HFFc6 (cell line): ENCODE data around the gene ATF7IP2. TPM values are rescaled to one million over a fixed set of nuclear protein-coding genes. Genes with fewer than 3 reads are reported as not detected.

Experiments
- DNase-seq: peaks from one replicate; pipeline ENCODE4 v3.0.0-alpha.2; 2018
- H3K27ac Mint-ChIP-seq: 2 replicates; pipeline ENCODE4 v1.8.0; 2020; ENCODE audit warnings: mild to moderate bottlenecking, mixed read lengths
- H3K27me3 Mint-ChIP-seq: 2 replicates; pipeline ENCODE4 v1.8.0; 2021; ENCODE audit warnings: mild to moderate bottlenecking, moderate library complexity, mixed read lengths; ENCODE audit not compliant: insufficient read depth
- H3K36me3 Mint-ChIP-seq: 2 replicates; pipeline ENCODE4 v1.8.0; 2021; ENCODE audit warnings: low read depth, mixed read lengths
- H3K4me1 Mint-ChIP-seq: 2 replicates; pipeline ENCODE4 v1.8.0; 2020; ENCODE audit warnings: low read depth, mixed read lengths
- H3K4me3 Mint-ChIP-seq: 2 replicates; pipeline ENCODE4 v1.8.0; 2020; ENCODE audit warnings: mild to moderate bottlenecking, moderate library complexity, mixed read lengths
- H3K9me3 Mint-ChIP-seq: 2 replicates; pipeline ENCODE4 v1.8.0; 2020; ENCODE audit warnings: mild to moderate bottlenecking, mixed read lengths
- total RNA-seq, 6 experiments: library from RNA; stranded (reverse); fragmentation: NEBNext Ultra II Directional; extraction: Animal tissue kit (Norgen Biotek cat#: 25700); gene quantifications; 2 replicates in 1 of 6; 3 replicates in 5 of 6; pipeline ENCODE4 v1.2.3, GENCODE V29; 2021
- TF ChIP-seq, protein P1 (sequence below): fragments of 200-600 bp; sonication (generic); IDR thresholded peaks from 2 replicates; pipeline ENCODE4 v1.5.0; 2021; ENCODE audit warnings: antibody characterized with exemption, mild to moderate bottlenecking

ATF7IP2 gene
- total RNA-seq, 6 experiments from 2014 or later: 0.22 to 1.2 (median 0.62) TPM; not detected in 2

DNA sequence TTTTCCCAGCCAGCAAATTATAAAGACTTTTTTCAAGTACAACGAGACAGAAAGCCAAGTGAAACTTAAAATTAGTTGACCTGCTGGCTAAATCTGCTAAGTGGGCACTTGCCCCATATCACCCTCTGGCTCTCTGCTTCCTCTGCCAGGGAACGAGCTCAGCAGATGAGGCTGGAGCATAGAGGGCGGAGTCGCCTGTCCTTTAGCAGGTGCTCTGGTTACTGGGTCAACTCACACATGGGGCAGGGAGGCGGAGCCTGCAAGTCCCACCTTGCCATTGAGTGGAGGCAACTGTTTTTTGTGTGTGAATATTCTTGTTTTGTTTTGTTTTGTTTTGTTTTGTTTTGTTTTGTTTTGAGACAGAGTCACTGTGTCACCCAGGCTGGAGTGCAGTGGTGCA lies 132.0 kb downstream of the ATF7IP2 start:
- Mint-ChIP-seq H3K4me3 (no peak overlapping the region), H3K27ac (no peak overlapping the region), H3K4me1 (peaks cover 16% of the 10 kb centered on the region), H3K27me3 (no peaks in the 10 kb centered on the region), H3K36me3 (no peaks in the 10 kb centered on the region), H3K9me3 (no peaks in the 10 kb centered on the region)
- no peak for DNase-seq
- TF ChIP-seq, protein P1, sequence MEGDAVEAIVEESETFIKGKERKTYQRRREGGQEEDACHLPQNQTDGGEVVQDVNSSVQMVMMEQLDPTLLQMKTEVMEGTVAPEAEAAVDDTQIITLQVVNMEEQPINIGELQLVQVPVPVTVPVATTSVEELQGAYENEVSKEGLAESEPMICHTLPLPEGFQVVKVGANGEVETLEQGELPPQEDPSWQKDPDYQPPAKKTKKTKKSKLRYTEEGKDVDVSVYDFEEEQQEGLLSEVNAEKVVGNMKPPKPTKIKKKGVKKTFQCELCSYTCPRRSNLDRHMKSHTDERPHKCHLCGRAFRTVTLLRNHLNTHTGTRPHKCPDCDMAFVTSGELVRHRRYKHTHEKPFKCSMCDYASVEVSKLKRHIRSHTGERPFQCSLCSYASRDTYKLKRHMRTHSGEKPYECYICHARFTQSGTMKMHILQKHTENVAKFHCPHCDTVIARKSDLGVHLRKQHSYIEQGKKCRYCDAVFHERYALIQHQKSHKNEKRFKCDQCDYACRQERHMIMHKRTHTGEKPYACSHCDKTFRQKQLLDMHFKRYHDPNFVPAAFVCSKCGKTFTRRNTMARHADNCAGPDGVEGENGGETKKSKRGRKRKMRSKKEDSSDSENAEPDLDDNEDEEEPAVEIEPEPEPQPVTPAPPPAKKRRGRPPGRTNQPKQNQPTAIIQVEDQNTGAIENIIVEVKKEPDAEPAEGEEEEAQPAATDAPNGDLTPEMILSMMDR: no peak

DNA sequence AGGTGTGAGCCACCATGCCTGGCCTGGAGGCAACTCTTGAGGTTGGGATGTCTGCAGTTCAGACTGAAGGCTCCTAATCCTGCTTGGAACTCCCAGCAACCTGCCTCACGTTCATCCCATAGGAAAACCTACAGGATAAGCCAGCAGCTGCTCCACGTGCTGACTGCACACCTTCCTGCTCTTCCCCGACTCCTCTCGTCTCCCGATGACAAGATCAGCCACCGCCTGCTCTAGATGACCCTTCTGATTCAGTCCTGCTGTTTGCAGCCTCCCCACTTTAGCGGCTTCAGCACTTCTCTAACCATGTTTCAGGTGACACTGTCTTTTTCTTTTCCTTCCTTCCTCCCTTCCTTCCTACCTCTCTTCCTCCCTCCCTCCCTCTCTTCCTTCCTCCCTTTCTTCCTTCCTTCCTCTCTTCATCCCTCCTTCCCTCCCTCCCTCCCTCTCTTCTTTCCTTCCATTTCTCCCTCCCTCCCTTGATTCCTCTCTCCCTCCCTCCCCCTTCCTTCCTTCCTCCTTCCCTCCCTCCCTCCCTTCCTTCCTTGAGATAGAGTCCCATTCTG lies 132.7 kb downstream of the ATF7IP2 start:
- TF ChIP-seq, protein P1: no peak
- H3K9me3 Mint-ChIP-seq: no peaks in the 10 kb centered on the region
- no peak overlapping the region for H3K27ac Mint-ChIP-seq
- H3K27me3 Mint-ChIP-seq: no peaks in the 10 kb centered on the region
- H3K4me1 Mint-ChIP-seq: peaks cover 16% of the 10 kb centered on the region
- no peak for DNase-seq
- H3K4me3 Mint-ChIP-seq: no peak overlapping the region
- H3K36me3 Mint-ChIP-seq: no peaks in the 10 kb centered on the region

DNA sequence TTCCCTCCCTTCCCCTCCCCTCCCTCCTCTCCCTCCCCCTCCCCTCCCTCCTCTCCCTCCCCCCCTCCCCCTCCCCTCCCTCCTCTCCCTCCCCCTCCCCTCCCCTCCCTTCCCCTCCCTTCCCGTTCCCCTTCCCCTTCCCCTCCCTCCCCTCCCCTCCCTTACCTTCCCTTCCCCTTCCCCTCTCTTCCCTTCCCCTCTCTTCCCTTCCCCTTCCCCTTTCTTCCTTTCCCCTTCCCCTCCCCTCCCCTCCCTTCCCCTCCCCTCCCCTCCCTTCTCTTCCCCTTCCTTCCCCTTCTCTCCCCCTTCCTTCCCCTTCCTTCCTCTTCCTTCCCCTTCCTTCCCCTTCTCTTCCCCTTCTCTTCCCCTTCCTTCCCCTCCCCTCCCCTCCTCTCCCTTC lies 133.4 kb downstream of the ATF7IP2 start:
- Mint-ChIP-seq H3K36me3 (no peaks in the 10 kb centered on the region), H3K9me3 (no peaks in the 10 kb centered on the region), H3K4me1 (peaks cover 16% of the 10 kb centered on the region), H3K4me3 (no peak overlapping the region), H3K27ac (no peak overlapping the region), H3K27me3 (no peaks in the 10 kb centered on the region)
- TF ChIP-seq, protein P1: no peak
- DNase-seq: no peak

DNA sequence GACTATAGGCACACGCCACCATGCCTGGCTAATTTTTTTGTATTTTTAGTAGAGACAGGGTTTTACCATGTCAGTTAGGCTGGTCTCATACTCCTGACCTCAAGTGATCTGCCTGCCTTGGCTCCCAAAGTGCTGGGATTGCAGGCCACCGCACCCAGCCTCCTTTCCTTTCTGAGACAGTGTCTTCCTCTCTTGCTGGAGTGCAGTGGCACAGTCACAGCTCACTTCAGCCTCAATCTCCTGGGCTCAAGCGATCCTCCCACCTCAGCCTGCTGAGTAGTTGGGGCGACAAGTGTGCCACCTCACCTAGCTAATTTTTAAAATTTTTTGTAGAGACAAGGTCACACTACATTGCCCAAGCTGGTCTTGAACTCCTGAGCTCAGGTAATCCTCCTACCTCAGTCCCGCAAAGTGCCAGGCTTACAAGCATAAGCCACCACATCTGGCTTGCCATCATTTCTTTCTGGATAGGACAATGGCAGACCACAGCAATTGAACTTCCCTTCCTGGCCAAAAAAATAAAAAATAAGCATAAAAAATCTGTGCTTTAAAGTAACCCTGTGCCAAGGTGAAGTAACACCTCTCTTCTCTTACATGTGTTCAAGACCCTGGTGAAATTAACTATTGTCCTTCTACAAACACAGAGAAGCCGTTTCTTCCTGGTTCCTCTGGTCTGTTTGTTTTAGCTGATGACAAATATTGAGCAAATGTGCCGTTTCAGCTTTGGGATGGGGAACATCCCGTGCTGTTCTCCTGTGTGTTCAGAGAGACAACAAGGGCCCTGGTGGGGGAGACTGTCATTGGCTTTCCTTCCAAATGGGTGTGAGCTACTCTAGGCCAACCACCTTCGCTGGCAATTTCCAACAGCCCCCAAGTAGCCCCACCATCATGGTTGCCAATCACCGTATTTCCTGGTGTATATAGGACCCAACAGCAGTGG lies 134.3 kb downstream of the ATF7IP2 start:
- Mint-ChIP-seq H3K36me3 (no peaks in the 10 kb centered on the region), H3K27ac (0 out of 2 replicates have a peak overlapping the region, but pooled peaks have one; percentile 20), H3K27me3 (no peaks in the 10 kb centered on the region), H3K9me3 (no peaks in the 10 kb centered on the region), H3K4me1 (peaks cover 9% of the 10 kb centered on the region), H3K4me3 (no peak overlapping the region)
- DNase-seq: no peak
- TF ChIP-seq, protein P1: no peak

DNA sequence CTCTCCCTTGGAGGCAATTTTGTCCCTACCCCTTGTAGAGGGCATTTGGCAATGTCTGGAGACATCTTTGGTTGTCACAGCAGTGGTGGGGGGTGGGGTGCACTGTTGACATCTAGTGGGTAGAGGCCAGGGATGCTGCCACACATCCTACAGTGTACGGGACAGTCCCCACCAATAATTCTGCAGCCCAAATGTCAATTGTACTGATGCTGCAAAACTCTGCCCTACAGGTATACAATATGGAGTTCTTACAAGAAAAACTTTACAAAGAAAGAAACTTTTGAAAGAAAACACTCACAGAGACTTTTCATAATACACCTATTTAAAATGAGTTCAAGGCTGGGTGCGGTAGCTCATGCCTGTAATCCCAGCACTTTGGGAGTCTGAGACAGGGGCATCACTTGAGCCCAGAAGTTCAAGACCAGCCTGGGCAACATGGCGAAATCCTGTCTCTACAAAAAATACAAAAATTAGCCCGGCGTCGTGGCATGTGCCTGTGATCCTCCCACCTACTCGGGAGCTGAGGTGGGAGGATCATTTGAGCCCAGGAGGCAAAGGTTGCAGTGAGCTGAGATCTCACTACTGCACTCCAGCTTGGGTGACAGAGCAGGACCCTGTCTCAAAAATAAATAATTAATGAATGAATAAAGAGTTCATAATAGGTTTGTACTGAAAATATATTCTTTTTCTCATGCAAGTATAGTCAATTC lies 135.2 kb downstream of the ATF7IP2 start:
- DNase-seq: no peak
- TF ChIP-seq, protein P1: no peak
- Mint-ChIP-seq H3K27me3 (no peaks in the 10 kb centered on the region; the same call in 1 of the 2 replicates), H3K27ac (no peak overlapping the region), H3K36me3 (no peaks in the 10 kb centered on the region), H3K4me3 (no peak overlapping the region), H3K9me3 (no peaks in the 10 kb centered on the region), H3K4me1 (peaks cover 8% of the 10 kb centered on the region)
